H9 (cell line): Measurements from ENCODE around the gene CAMTA1. TPM values are rescaled to one million over a fixed set of nuclear protein-coding genes. Genes with fewer than 3 reads are reported as not detected.

ENCODE experiments used
- DNase-seq: peaks from one replicate; pipeline ENCODE4 v3.0.0-alpha.2; 2017
- H2AFZ ChIP-seq: one replicate; pipeline ENCODE4 v1.6.1; 2013; ENCODE audit warnings: mild to moderate bottlenecking, low read length, control low read depth, moderate library complexity
- H2AK5ac ChIP-seq: 2 replicates; pipeline ENCODE4 v1.6.1; 2013; ENCODE audit warnings: low read length, control low read depth, mixed read lengths; ENCODE audit not compliant: insufficient read length
- H2BK120ac ChIP-seq: one replicate; pipeline ENCODE4 v1.6.1; 2013; ENCODE audit warnings: low read depth, mild to moderate bottlenecking, low read length, control low read depth, inconsistent platforms; ENCODE audit not compliant: poor library complexity, severe bottlenecking
- H2BK12ac ChIP-seq: 2 replicates; pipeline ENCODE4 v1.6.1; 2013; ENCODE audit warnings: low read length, control low read depth, mixed read lengths, low read depth; ENCODE audit not compliant: insufficient read length
- H2BK15ac ChIP-seq: 2 replicates; pipeline ENCODE4 v1.6.1; 2013; ENCODE audit warnings: low read depth, low read length, control low read depth
- H2BK20ac ChIP-seq: one replicate; pipeline ENCODE4 v1.6.1; 2013; ENCODE audit warnings: low read depth, mild to moderate bottlenecking, low read length, control low read depth, inconsistent platforms; ENCODE audit not compliant: poor library complexity, severe bottlenecking
- H2BK5ac ChIP-seq: 2 replicates; pipeline ENCODE4 v1.6.1; 2013; ENCODE audit warnings: low read length, control low read depth, mixed read lengths; ENCODE audit not compliant: insufficient read length
- H3K14ac ChIP-seq: 2 replicates; pipeline ENCODE4 v1.6.1; 2013; ENCODE audit warnings: low read length, control low read depth; ENCODE audit not compliant: insufficient read depth
- H3K18ac ChIP-seq: 2 replicates; pipeline ENCODE4 v1.6.1; 2013; ENCODE audit warnings: low read depth, mild to moderate bottlenecking, mixed read lengths, low read length, control low read depth; ENCODE audit not compliant: insufficient read length
- H3K23ac ChIP-seq: 2 replicates; pipeline ENCODE4 v1.6.1; 2013; ENCODE audit warnings: low read length, control low read depth, mixed read lengths, low read depth; ENCODE audit not compliant: insufficient read length
- H3K23me2 ChIP-seq: 2 replicates; pipeline ENCODE4 v1.6.1; 2013; ENCODE audit warnings: low read depth, mild to moderate bottlenecking, mixed read lengths, low read length, control low read depth; ENCODE audit not compliant: insufficient read length, poor library complexity, severe bottlenecking
- H3K27ac ChIP-seq: 2 replicates; pipeline ENCODE4 v1.5.1; 2013; ENCODE audit warnings: low read length, control low read depth, mixed read lengths, low read depth; ENCODE audit not compliant: insufficient read length
- H3K27me3 ChIP-seq: 2 replicates; pipeline ENCODE4 v1.6.1; 2013; ENCODE audit warnings: low read length, control low read depth, inconsistent platforms; ENCODE audit not compliant: insufficient read depth
- H3K4ac ChIP-seq: 2 replicates; pipeline ENCODE4 v1.6.1; 2013; ENCODE audit warnings: low read depth, mild to moderate bottlenecking, control low read depth, inconsistent platforms, low read length, moderate library complexity
- H3K4me1 ChIP-seq: 2 replicates; pipeline ENCODE4 v1.6.1; 2013; ENCODE audit warnings: low read length, control low read depth, inconsistent platforms; ENCODE audit not compliant: insufficient read depth
- H3K4me2 ChIP-seq: 2 replicates; pipeline ENCODE4 v1.6.1; 2013; ENCODE audit warnings: low read length, control low read depth, mixed read lengths; ENCODE audit not compliant: insufficient read length, insufficient read depth
- H3K56ac ChIP-seq: 2 replicates; pipeline ENCODE4 v1.6.1; 2013; ENCODE audit warnings: low read depth, mild to moderate bottlenecking, mixed read lengths, low read length, control low read depth; ENCODE audit not compliant: insufficient read length
- H3K79me1 ChIP-seq: 2 replicates; pipeline ENCODE4 v1.6.1; 2013; ENCODE audit warnings: low read depth, mild to moderate bottlenecking, moderate library complexity, low read length, control low read depth, inconsistent platforms; ENCODE audit not compliant: insufficient read depth, poor library complexity, severe bottlenecking
- H3K79me2 ChIP-seq: 2 replicates; pipeline ENCODE4 v1.6.1; 2013; ENCODE audit warnings: low read length, control low read depth, inconsistent platforms; ENCODE audit not compliant: insufficient read depth
- H3K9ac ChIP-seq: 2 replicates; pipeline ENCODE4 v1.6.1; 2013; ENCODE audit warnings: low read length, control low read depth, mixed read lengths; ENCODE audit not compliant: insufficient read length; ENCODE audit errors: extremely low read depth
- H3K9me3 ChIP-seq: one replicate; pipeline ENCODE4 v1.6.1; 2013; ENCODE audit warnings: low read depth, low read length, inconsistent platforms; ENCODE audit not compliant: control insufficient read depth
- H3T11ph ChIP-seq: one replicate; pipeline ENCODE4 v1.6.1; 2013; ENCODE audit warnings: mild to moderate bottlenecking, low read length, control low read depth, inconsistent platforms
- H4K20me1 ChIP-seq: one replicate; pipeline ENCODE4 v1.6.1; 2013; ENCODE audit not compliant: control insufficient read depth, insufficient read length, insufficient read depth
- H4K5ac ChIP-seq: 2 replicates; pipeline ENCODE4 v1.6.1; 2013; ENCODE audit warnings: low read depth, mild to moderate bottlenecking, mixed read lengths, low read length, control low read depth; ENCODE audit not compliant: insufficient read length
- H4K8ac ChIP-seq: replicated peaks from 2 replicates; pipeline ENCODE4 v1.6.1; 2013; ENCODE audit warnings: low read length, control low read depth, mixed read lengths, low read depth; ENCODE audit not compliant: insufficient read length
- H4K91ac ChIP-seq: 2 replicates; pipeline ENCODE4 v1.6.1; 2013; ENCODE audit warnings: low read depth, mild to moderate bottlenecking, moderate library complexity, mixed read lengths, low read length, control low read depth; ENCODE audit not compliant: insufficient read length
- H3K27ac Mint-ChIP-seq, 3 experiments: 2 replicates in 2 of 3; 3 replicates in 1 of 3; pipeline ENCODE4 v1.8.0; 2020 to 2021; ENCODE audit warnings: mixed read lengths in 3 of 3, mild to moderate bottlenecking in 1 of 3, moderate library complexity in 1 of 3
- H3K27me3 Mint-ChIP-seq: 2 replicates; pipeline ENCODE4 v1.8.0; 2021; ENCODE audit warnings: low read depth, mild to moderate bottlenecking, moderate library complexity, mixed read lengths
- H3K36me3 Mint-ChIP-seq, 3 experiments: 2 replicates in 2 of 3; 3 replicates in 1 of 3; pipeline ENCODE4 v1.8.0; 2020 to 2021; ENCODE audit warnings: low read depth in 3 of 3, mixed read lengths in 3 of 3; ENCODE audit not compliant: insufficient read depth in 1 of 3
- H3K4me1 Mint-ChIP-seq, 2 experiments: 2 replicates each; pipeline ENCODE4 v1.8.0; 2020; ENCODE audit warnings: mixed read lengths in 2 of 2
- H3K4me3 Mint-ChIP-seq, 2 experiments: 2 replicates in 1 of 2; 3 replicates in 1 of 2; pipeline ENCODE4 v1.8.0; 2020 to 2021; ENCODE audit warnings: mild to moderate bottlenecking in 2 of 2, mixed read lengths in 2 of 2, moderate library complexity in 1 of 2
- H3K9me3 Mint-ChIP-seq, 2 experiments: 2 replicates in 1 of 2; 3 replicates in 1 of 2; pipeline ENCODE4 v1.8.0; 2020; ENCODE audit warnings: mild to moderate bottlenecking in 2 of 2, mixed read lengths in 2 of 2, moderate library complexity in 1 of 2
- CTCF ChIP-seq: fragments of 200-600 bp; sonication (generic); conservative IDR thresholded peaks from 3 replicates; pipeline ENCODE4 v1.8.0; 2021; ENCODE audit warnings: antibody characterized with exemption, mild to moderate bottlenecking
- WGBS: extraction: QIAGEN DNeasy Blood & Tissue Kit; methylation state at CpG from one replicate; pipeline ENCODE4 v1.1.7; 2013; ENCODE audit warnings: missing lambda C conversion rate, low lambda C conversion rate, mixed read lengths; ENCODE audit not compliant: insufficient read length; ENCODE audit errors: extremely low coverage; 5-methylcytosine and 5-hydroxymethylcytosine counted together
- total RNA-seq: library from RNA; stranded (reverse); gene quantifications from 2 replicates; pipeline ENCODE4 v1.2.1, GENCODE V29; 2021

CAMTA1 gene
- total RNA-seq, 1 experiment from 2014 or later: 115 TPM

- Histone ChIP-seq H4K8ac (no peak overlapping the region), H2AFZ (no peak overlapping the region), H3K23me2 (no peaks in the 10 kb centered on the region), H3K4ac (no peak overlapping the region), H3K27me3 (no peaks in the 10 kb centered on the region), H4K5ac (no peak overlapping the region), H2BK15ac (no peak overlapping the region), H3K9ac (no peak overlapping the region), H3T11ph (no peak overlapping the region), H3K14ac (no peak overlapping the region), H3K4me1 (no peaks in the 10 kb centered on the region), H3K23ac (no peak overlapping the region), H3K9me3 (no peaks in the 10 kb centered on the region), H2BK20ac (no peak overlapping the region), H4K20me1 (no peaks in the 10 kb centered on the region), H3K4me2 (no peak overlapping the region), H4K91ac (no peak overlapping the region), H3K56ac (no peak overlapping the region), H3K79me1 (no peaks in the 10 kb centered on the region), H2BK12ac (no peak overlapping the region), H2AK5ac (no peak overlapping the region), H3K79me2 (no peaks in the 10 kb centered on the region), H3K18ac (no peak overlapping the region), H3K27ac (no peak overlapping the region), H2BK5ac (no peak overlapping the region), H2BK120ac (no peak overlapping the region)
- Mint-ChIP-seq H3K27ac (no peak overlapping the region), H3K4me3 (no peak overlapping the region), H3K36me3 (no peaks in the 10 kb centered on the region; a peak in 2 of 7 replicates), H3K9me3 (no peaks in the 10 kb centered on the region; a peak in 1 of 5 replicates), H3K4me1 (peaks cover 2 to 9% of the 10 kb centered on the region in 2 experiments; a peak in 3 of 4 replicates), H3K27me3 (no peaks in the 10 kb centered on the region)
- TF ChIP-seq CTCF: peak; percentile 62
- no CpG with 5 or more reads among the region's 13 CpGs for WGBS
- DNase-seq: peak; percentile 72
Observed at GRCh38 chr1:7224644-7225043, 439.4 kb downstream of the CAMTA1 start.
